Cardiac fibroblast (primary cell): ENCODE measurements around the gene RASD1.

Experiments
- DNase-seq, 2 donors: peaks; one replicate each; pipeline versions ENCODE4 v3.0.0 to v3.0.0-alpha.2; 2010; ENCODE audit warnings: low read depth in 2 of 2
- H3K4me3 ChIP-seq, 2 donors: replicated peaks in 1 of 2; 1 replicate in 1 of 2; 2 replicates in 1 of 2; pipeline ENCODE4 v1.5.1; 2011; ENCODE audit warnings: low read depth in 2 of 2, low read length in 2 of 2, mild to moderate bottlenecking in 2 of 2, moderate library complexity in 1 of 2
- TF ChIP-seq, protein P1 (sequence below): IDR thresholded peaks from one replicate; pipeline ENCODE4 v1.5.1; 2011; ENCODE audit warnings: low read depth, mild to moderate bottlenecking, low read length, inconsistent platforms

The RASD1 gene, protein sequence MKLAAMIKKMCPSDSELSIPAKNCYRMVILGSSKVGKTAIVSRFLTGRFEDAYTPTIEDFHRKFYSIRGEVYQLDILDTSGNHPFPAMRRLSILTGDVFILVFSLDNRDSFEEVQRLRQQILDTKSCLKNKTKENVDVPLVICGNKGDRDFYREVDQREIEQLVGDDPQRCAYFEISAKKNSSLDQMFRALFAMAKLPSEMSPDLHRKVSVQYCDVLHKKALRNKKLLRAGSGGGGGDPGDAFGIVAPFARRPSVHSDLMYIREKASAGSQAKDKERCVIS

DNA sequence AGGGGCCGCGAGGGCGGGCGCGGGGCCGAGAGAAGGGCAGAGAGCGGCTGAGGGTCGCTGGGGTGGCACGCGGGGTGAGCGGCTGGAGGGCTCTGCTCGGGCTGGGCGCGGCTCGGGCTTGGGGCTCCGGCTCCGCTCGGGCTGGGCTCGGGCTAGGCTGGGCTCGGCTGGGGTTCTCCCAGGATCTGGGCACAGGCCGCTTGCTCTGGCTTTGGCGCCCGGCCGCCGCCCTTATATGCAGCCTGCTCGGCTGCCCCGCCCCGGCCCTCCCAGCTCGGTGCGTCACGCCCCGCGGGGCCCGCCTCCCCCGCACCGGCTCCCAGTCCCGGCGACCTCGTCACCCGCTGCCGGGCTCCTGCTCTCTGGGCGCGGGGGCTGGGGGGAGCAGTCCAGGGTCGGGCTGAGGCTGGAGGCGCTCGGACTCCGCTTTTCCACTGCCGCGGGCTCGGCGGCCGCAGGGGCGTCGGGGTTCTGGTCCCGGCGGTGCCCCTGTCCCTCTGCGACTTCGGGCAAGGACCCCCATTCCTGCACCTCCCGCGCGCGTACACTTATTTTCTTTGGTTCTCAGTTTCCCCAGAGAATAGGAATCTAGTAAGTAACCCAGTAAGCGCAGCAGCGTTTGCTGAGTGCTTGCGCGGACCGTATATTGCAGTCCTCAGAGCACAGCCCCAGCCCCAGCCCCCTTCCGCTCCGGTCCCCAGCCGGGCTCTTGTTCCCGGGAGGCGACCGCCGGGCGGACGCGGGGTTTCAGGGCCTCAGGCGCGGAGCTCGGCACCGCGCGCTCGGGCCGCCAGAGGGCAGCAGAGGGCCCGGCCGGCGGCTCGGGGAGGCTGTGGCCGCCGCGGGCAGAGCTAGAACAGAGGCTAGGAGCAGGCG, at the start of gene RASD1:
RASD1 (minus strand) TSS at position 207 of the 876 bp plus-strand sequence. CDS start 214 bp downstream, outside the sequence.
- peak within 1 kb of the TSS; percentile 60 to 72 for H3K4me3 ChIP-seq
- TF ChIP-seq, protein P1, sequence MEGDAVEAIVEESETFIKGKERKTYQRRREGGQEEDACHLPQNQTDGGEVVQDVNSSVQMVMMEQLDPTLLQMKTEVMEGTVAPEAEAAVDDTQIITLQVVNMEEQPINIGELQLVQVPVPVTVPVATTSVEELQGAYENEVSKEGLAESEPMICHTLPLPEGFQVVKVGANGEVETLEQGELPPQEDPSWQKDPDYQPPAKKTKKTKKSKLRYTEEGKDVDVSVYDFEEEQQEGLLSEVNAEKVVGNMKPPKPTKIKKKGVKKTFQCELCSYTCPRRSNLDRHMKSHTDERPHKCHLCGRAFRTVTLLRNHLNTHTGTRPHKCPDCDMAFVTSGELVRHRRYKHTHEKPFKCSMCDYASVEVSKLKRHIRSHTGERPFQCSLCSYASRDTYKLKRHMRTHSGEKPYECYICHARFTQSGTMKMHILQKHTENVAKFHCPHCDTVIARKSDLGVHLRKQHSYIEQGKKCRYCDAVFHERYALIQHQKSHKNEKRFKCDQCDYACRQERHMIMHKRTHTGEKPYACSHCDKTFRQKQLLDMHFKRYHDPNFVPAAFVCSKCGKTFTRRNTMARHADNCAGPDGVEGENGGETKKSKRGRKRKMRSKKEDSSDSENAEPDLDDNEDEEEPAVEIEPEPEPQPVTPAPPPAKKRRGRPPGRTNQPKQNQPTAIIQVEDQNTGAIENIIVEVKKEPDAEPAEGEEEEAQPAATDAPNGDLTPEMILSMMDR, result peak; percentile 32
- peak; percentile 90 to 94 for DNase-seq

DNA sequence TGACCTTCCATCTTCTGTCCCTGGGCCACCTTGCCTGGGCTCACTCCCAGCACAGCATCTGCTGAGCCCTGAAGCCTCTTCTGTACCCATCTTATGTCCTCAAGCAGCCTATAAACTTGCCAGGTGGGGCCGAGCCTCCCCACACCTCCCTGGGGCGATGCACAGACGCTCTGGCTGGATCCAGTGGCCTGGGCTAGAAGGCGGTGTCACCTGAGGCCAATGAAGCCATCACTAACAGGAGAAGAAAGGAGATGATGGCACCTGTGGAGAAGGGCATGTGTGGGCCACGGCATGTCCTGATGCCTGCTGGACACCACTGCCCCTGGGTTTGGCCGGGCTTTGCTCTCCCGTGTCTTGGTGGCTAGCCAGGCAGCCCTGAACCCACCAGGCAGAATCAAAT, 49.8 kb upstream of the RASD1 start:
- no peak overlapping the region for H3K4me3 ChIP-seq
- DNase-seq, result no peak
- TF ChIP-seq, protein P1, result no peak

DNA sequence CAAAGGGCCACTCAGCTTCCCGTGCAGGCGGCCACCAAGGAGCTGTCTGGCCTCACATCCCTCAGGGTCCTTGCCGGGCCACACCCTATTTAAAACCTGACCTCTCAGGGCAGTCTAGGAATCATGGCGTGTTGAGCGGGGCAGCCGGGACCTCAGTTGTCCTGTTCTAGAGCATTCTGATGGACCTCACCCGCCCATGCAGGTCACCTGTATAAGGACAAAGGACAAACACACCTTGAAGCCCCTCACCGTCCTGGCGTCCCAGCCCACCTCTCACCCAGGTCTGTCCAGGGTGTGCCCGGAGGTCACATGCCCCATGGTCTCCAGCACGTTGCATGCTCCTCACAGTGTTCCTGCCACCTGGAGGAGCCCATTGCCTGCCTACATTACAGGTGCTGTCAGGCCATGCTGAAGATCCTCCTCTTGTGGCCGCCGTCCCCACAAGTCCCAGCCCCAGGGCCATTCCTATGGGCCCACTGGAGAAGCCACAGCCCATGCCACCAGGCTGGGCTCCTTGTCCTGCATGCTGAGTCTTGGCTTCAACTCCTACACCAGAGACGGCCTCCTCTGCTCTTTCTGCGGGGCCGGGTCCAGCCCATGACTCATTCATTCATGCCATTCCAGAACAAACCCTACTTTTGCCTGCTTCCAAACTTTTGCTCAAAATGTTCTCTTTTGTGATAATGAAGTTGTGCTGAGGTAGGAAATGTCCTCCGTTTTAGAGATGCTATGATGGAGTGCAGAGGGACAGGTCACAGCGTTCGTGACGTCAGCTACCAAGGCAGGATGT, 49.0 kb upstream of the RASD1 start:
- DNase-seq, result peak; percentile 54 to 71

DNA sequence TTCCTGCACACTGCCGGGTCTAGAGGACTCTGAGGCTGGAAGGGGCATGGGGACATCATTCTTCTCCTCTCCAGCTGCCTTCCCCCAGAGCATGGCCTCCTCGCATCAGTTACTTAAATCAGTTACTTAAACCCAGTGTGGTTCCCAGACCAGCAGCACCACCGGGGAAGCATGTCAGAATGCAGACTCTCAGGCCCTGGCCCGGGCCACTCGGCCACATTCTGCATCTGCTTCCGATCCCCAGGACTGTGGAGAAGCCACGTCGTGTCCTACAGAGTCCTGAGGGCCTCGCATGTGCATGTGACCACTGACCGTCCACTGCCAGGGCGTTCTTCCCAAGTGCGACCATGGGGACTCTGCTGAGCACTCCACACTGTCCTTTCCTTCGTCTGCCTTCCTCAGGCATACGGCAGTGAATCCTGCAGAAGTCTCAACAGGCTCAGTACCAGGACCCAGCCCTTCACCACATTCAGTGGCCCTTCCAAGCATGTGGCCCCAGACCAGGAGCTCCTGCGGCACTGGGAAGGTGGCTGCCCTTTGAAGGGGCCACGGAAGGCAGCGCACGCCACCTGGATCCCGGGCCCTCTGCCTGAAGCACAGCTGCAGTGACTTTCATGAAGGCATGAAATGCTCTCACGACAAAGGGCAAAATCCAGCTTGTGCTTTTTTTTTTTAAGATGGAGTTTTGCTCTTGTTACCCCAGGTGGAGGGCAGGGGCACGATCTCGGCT, 46.9 kb upstream of the RASD1 start:
- DNase-seq, result no peak
- TF ChIP-seq, protein P1, result no peak

More for the DNA sequence above, 49.0 kb upstream of the RASD1 start:
- TF ChIP-seq, protein P1, result no peak
- H3K4me3 ChIP-seq, result no peak overlapping the region

DNA sequence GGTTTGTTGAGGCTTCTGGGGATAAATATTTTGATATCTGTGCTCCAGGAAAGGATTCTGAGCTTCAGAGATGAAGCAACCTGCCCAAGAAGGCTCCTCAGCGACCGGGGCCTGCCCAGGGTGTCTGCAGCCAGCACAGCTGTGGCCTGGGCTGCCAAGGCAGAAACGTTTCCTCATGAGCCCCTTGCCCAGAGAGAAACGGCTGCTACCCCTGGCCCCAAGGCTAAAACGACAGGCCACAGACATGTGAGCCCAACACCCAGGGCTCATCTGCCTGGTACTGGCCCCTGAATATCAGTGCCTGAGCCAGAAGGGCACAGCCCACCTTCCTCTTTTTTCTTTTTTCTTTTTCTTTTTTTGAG, 45.4 kb upstream of the RASD1 start:
- no peak overlapping the region for H3K4me3 ChIP-seq
- no peak for DNase-seq
- TF ChIP-seq, protein P1, result no peak

More for the DNA sequence above, 46.9 kb upstream of the RASD1 start:
- no peak overlapping the region for H3K4me3 ChIP-seq
